ENCODE data around the gene CCDC9B. TPM values are rescaled to one million over a fixed set of nuclear protein-coding genes. Genes with fewer than 3 reads are reported as not detected.

The CCDC9B gene
- 9.4 and 14.1 TPM in 2 replicates for total RNA-seq (2014; rRNA removed; shearing (Covaris generic))

- peak; percentile 90 for DNase-seq (ENCODE audit: low read depth)
Measured at GRCh38 chr15:40340740-40341400, at the start of gene CCDC9B. Gene CCDC9B (minus strand): TSS chr15:40340939. CDS start chr15:40340819, 120 bp downstream.

DNA sequence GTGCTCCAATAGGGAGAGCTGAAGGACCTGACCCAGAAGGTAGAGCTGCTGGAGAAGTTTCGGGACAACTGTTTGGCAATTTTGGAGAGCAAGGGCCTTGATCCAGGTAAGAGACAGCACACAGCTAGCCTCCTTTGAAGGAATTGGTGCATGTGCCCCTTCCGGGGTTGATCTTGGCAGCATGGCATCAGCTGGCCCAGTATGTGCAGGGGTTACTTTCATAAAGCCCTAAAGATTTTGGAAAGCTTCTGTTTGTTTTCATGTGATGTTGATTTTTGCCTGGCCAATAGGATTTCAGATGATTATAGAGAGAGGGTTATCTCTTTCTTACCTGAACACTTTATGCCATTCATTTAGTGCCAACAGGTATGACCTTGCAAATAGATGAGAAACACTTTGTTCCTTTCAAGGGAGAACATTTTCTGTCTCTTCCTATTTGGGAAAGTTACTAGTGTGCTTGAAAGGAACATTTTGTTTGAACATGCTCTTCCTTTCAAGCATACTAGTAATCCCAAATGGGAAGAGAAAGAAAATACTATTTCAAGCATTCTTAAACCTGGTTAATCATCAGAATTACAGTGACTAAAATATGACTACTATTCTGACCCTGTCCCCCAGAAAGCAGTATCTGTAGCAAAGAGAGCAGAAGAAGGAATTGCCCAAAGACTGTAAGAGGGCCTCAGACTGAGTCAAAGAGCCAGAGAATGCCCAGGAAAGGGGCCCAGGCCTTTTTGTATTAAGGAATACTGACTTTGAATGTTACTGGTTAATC, 49.3 kb upstream of the CCDC9B start:
- no peak for DNase-seq (ENCODE audit: low read depth)

DNA sequence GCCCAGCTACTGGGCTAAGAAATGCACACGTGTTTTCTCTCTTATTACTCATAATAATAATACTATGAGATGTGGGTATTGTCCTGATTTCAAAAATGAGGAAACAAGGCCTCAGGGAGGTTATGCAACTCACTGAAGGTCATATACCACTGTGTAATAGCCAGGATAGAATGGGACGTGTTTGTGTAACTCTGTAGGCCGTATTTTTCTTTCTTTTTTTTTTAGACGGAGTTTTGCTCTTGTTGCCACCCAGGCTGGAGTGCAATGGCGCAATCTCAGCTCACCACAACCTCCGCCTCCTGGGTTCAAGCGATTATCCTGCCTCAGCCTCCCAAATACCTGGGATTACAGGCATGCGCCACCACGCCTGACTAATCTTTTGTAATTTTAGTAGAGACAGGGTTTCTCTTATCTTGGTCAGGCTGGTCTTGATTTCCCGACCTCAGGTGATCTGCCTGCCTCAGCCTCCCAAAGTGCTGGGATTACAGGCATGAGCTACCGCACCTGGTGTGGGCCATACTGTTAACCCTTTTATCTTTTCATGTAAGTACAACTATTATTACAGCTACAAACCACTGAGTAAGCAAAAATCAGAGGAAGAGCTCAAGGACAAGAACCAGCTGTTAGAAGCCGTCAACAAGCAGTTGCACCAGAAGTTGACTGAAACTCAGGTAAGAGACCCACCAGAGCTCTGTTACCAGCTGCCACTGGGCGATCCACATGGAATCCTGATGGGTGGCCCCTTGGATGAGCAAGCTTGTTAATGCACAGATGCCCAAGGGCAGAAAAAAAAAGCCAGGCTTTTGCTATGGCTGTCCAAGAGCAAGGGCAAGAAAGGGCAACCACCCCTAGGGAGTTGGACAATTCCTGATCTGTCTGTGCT, 48.4 kb upstream of the CCDC9B start:
- no peak for DNase-seq (ENCODE audit: low read depth)

DNA sequence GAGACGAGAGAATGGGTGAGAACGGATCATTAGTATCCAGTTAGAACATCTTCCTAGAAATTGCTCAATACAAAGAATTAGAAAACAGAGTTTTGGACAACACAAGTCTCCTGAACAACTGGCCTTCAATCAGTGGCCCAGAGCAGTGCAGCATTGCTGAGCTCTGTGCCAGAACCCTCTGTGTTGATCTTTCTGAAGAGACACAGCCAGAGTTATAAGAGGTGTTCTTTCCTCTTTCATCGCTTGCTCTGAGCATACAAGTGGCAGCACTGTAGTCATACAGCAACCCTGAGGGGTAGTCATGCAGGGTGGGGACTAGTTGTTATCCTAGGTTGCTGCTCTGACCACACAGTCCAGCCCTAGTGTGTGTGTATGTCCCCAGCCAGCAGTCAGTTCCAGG, 45.7 kb upstream of the CCDC9B start:
- no peak for DNase-seq (ENCODE audit: low read depth)

GRCh38 chr15:40382580-40383456, 42.1 kb upstream of the CCDC9B start, which contains the start of gene KNSTRN:
Gene KNSTRN (plus strand): TSS chr15:40382721. CDS start chr15:40382836, 115 bp downstream.
- peak; percentile 90 for DNase-seq (ENCODE audit: low read depth)

- DNase-seq (ENCODE audit: low read depth) = no peak
Measured at GRCh38 chr15:40381818-40382529, 41.2 kb upstream of the CCDC9B start.

- no peak for DNase-seq (ENCODE audit: low read depth)
Measured at GRCh38 chr15:40380636-40381035, 39.9 kb upstream of the CCDC9B start.

- DNase-seq (ENCODE audit: low read depth) = peak; percentile 90
Measured at GRCh38 chr15:40379853-40380252, 39.1 kb upstream of the CCDC9B start.

GRCh38 chr15:40379374-40379773, 38.6 kb upstream of the CCDC9B start:
- no peak for DNase-seq (ENCODE audit: low read depth)

- DNase-seq (ENCODE audit: low read depth) = no peak
Measured at GRCh38 chr15:40377606-40378005, 36.9 kb upstream of the CCDC9B start.

- no peak for DNase-seq (ENCODE audit: low read depth)
Measured at GRCh38 chr15:40372981-40373380, 32.2 kb upstream of the CCDC9B start.

- DNase-seq (ENCODE audit: low read depth) = no peak
Measured at GRCh38 chr15:40369971-40370370, 29.2 kb upstream of the CCDC9B start.

GRCh38 chr15:40369474-40369869, 28.7 kb upstream of the CCDC9B start:
- DNase-seq (ENCODE audit: low read depth) = no peak

DNA sequence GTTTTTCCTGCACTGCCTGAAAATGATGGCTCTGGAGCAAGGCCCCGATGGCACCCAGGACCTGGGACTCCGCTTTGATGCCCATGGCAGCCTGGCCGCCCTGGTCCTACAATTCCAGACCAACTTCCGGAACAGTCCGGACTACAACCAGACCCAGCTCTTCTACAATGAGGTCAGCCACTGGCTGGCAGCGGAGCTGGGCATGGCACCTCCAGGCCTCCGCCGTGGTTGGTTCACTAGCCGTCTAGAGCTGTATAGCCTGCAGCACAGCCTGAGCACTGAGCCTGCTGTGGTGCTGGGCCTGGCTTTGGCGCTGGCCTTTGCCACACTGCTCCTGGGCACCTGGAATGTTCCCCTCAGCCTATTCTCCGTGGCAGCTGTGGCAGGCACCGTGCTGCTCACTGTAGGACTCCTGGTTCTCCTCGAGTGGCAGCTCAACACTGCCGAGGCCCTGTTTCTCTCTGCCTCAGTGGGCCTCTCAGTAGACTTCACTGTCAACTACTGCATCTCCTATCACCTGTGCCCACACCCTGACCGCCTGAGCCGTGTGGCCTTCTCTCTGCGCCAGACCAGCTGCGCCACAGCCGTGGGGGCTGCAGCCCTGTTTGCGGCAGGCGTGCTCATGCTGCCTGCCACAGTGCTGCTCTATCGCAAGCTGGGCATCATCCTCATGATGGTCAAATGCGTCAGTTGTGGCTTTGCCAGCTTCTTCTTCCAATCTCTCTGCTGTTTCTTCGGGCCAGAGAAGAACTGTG, 28.2 kb upstream of the CCDC9B start:
- DNase-seq (ENCODE audit: low read depth) = no peak

DNA sequence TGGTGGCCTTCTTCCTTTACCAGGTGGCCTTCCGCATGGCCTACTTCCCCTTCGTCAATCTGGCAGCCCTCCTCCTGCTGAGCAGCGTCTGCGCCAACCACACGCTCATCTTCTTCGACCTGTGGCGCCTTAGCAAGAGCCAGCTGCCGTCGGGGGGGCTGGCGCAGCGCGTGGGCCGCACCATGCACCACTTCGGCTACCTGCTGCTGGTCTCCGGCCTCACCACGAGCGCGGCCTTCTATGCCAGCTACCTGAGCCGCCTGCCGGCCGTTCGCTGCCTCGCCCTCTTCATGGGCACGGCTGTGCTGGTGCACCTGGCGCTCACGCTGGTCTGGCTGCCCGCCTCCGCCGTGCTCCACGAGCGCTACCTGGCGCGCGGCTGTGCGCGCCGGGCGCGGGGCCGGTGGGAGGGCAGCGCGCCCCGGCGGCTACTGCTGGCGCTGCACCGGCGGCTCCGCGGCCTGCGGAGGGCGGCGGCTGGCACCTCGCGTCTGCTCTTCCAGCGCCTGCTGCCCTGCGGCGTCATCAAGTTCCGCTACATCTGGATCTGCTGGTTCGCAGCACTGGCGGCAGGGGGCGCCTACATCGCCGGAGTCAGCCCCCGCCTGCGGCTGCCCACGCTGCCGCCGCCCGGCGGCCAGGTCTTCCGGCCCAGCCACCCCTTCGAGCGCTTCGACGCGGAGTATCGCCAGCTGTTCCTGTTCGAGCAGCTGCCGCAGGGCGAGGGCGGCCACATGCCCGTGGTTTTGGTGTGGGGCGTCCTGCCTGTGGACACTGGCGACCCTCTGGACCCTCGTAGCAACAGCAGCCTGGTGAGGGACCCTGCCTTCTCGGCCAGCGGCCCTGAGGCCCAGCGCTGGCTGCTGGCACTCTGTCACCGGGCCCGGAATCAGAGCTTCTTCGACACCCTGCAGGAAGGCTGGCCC, 27.2 kb upstream of the CCDC9B start:
- peak; percentile 81 for DNase-seq (ENCODE audit: low read depth)

GRCh38 chr15:40367371-40367685, 26.6 kb upstream of the CCDC9B start:
- no peak for DNase-seq (ENCODE audit: low read depth)

DNA sequence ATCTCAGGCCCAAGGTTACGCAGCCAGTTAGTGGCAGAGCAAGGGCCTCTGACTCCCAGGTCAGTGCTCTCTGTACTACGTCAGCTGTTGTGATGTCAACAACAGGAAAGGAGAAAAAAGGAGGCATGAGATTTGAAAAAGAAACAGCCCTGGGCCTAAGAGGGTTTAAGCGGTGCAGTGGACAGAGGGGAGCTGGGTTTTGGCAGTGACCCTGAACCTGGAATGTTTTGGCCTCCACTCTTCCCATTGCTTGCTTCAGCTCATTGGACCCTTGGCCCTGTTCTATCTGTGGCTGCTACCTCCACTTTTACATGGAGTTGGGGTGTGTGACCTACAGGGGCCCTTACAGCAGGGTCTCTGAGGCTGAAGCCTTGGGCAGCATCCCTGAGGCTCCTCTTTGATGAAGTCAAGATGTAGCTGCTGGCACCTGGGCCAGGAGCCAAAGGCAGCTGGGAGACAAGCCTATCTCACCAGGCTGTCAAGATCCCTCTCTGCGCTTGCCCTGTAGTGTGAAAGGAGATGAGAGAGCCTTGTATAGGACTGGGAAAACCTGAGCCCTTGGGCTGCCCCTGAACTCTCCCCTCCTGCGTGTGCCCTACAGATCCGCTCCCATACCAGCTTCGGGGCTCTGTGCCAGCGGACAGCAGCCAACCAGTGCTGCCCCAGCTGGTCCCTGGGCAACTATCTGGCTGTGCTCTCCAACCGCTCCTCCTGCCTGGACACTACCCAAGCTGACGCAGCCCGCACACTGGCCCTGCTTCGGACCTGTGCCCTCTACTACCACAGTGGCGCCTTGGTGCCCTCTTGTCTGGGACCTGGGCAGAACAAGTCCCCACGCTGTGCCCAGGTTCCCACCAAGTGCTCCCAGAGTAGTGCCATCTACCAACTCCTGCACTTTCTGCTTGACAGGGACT, 26.0 kb upstream of the CCDC9B start:
- no peak for DNase-seq (ENCODE audit: low read depth)
